Activated CD8-positive, alpha-beta memory T cell treated with anti-CD3 and anti-CD28 coated beads for 1 hour (primary cell): ENCODE data around the gene AATK.

ENCODE experiments used
- DNase-seq, 2 donors: peaks; one replicate each; pipeline ENCODE4 v3.0.0-alpha.2; 2020; ENCODE audit warnings: low read depth in 1 of 2; ENCODE audit errors: extremely low read depth in 1 of 2

Gene AATK

GRCh38 chr17:81166033-81166492, at the start of gene AATK:
AATK (minus strand) TSS chr17:81166221; CDS start chr17:81165992, 229 bp downstream.
- no peak for DNase-seq

DNA sequence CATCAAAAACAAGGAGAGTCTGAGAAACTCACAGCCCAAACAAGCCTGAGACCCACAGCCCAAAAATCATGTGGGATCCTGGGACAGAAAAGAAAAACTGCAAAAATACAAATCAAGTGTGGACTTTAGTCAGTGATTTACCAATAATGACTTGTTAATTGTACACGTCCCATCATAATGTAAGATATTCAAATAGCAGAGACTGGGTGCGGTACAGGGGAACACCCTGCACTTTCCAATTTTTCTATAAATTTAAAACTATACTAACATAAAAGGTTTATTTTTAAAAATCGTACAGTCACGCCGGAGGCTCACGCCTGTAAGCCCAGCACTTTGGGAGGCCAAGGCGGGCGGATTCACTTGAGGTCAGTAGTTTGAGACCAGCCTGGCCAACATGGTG, 48.0 kb upstream of the AATK start:
- DNase-seq = no peak

DNA sequence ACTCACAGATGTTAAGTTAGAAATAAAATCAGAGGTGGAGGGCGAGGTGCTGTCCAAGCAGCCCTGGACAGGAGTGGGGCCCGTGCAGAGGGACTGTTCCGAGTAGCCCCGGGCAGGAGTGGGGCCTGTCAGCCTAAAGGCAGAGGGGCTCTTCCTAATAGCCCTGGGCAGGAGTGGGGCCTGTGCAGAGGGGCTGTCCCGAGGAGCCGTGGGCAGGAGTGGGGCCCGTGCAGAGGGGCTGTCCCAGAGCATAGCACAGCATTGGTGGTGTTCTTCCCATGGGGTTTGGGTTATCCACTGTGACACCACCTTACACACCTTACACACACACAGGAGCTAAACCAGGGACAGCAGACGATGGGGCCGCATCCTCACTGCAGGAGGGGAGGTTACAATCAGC, 46.3 kb upstream of the AATK start:
- no peak for DNase-seq

- DNase-seq = no peak
Observed at GRCh38 chr17:81210868-81211267, 44.8 kb upstream of the AATK start.

- no peak for DNase-seq
Observed at GRCh38 chr17:81210466-81210865, 44.4 kb upstream of the AATK start.

- DNase-seq = no peak
Observed at GRCh38 chr17:81209141-81209540, 43.1 kb upstream of the AATK start.

DNA sequence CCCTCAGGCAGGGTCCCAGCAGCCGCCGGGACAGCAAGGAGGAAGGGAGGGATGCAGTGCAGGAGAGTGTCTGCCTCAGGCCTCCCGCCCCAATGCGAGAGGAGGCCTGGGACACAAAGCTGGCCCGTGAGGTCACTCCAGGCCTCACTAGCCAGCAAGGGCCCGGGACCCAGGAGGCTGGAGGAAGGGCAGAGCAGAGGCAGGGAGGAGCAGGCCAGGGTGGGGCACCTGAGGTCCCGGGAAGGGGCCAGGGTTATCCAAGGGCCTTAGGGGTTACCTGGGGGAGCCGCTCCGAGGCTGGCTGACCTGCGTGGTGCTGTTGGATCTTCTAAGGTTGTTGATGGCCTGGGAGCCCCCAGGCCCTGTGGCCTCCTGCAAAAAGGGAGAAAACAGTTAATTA, 42.6 kb upstream of the AATK start:
- DNase-seq = no peak

DNA sequence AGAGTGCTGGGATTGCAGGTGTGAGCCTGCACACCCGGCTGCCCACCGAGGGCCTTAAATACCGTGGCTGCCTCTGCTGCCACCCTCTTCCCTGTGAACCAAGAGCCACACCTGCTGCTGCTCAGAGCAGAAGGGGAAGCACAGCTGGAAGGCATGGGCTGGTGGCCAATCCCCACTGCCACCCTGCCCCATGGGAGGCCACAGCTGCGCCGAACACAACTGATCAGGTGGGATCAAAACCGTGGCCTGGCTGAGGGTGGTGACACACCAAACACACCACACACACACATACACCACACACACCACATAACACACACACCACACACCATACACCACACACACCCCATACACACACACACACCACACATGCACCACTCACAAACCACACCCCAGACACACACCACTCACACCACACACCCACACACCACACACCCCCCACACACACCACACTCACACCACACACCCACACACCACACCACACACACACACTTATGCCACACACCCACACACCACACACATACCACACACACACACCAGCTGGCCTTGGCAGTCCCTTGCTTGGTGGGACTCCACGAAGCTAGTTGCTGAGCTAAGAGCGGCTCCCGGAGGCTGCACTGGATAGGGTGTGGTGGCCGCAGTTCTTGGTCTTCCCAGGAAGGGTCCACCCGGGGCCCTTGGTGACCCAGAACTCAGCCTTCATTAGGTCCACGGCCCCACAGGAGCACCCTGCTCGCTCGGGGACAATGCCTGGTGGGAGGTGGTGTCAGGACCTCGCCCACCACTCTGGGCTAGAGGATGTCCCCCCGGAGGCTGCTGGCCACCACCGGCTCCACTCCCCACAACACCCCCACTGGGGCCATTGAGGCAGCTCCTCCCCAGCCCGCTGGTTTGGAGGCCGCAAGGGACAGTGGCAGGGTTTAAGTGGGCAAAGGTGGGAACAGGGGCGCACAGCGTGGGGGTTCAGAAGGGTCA, 41.9 kb upstream of the AATK start:
- DNase-seq = no peak

GRCh38 chr17:81206657-81207056, 40.6 kb upstream of the AATK start:
- DNase-seq = no peak

GRCh38 chr17:81206166-81206565, 40.1 kb upstream of the AATK start:
- no peak for DNase-seq

DNA sequence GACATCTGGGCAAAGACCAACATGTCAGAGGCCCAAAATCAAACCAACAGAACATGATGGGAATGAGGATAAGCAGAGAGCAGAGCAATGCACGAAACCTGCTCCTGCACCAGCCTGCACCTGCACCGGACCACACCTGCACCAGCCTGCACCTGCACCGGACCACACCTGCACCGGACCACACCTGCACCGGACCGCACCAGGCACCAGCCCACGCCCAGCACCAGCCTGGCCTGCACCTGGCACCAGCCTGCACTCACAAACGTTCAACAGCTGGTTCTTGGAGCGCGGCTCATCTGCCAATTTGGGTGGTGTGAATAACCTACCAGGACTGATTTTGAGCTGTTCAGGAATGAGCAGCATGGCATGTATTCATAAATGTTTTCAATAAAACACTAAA, 38.6 kb upstream of the AATK start:
- no peak for DNase-seq

- DNase-seq = no peak
Observed at GRCh38 chr17:81203136-81203535, 37.1 kb upstream of the AATK start.

- no peak for DNase-seq
Observed at GRCh38 chr17:81202318-81202717, 36.3 kb upstream of the AATK start.

DNA sequence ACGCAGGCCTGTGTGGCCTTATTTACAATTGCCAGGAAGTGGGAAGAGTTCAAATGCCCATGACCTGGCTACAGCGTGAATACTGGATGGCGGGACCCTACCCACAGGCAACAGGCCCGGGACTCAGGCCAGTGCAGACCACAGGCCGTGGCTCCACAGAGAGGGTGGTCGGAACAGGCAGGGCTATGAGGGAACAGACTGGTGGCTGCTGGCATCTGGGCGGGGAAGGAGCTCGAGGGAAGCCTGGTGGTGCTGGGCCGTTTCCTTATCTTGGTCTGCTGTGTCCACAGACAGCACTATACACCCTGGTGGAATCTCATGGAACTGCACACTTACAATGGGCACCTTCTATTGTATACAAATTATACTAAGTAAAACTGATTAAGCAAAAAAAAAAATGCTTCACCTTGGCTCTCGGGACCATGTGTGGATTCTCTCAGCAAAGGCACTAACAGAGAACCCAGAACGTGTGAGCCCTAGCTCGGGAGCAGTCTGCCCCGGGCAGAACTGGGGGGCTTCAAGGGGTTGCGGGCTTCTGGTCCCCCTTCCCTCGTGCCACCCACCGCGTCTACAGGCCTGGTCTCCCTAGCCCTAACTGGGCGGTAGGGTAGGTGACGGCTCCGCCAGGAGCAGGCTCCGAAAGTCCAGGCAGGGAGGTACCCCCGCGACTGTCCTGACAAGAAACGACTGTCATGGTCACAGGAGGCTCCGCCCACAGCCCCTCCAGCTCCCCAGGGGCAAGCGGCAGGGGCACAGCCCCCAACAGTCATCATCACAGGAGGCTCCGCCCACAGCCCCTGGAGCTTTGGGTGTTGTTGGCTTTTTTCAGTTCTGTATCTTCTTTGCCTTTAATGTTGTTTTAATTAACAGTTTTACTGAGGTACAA, 34.9 kb upstream of the AATK start:
- no peak for DNase-seq

- DNase-seq = no peak
Observed at GRCh38 chr17:81200201-81200600, 34.2 kb upstream of the AATK start.

DNA sequence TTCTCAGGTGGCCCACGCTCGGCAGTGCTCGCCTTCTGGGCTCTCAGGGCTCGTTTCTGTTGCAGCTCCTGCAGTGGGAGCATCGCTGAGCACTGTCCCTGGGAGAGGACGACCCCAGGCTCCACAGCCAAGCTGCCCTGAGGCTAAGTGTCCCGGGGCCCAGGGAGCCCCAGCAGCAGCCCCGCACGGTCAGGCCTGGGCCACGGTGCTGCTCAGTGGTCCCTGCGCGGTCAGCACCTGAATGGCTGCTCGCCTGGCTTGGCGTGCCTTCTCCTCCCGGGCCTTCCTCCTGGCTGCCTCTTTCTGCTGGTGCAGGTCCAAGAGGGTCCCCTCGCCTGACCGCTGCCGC, 33.4 kb upstream of the AATK start:
- DNase-seq = no peak

DNA sequence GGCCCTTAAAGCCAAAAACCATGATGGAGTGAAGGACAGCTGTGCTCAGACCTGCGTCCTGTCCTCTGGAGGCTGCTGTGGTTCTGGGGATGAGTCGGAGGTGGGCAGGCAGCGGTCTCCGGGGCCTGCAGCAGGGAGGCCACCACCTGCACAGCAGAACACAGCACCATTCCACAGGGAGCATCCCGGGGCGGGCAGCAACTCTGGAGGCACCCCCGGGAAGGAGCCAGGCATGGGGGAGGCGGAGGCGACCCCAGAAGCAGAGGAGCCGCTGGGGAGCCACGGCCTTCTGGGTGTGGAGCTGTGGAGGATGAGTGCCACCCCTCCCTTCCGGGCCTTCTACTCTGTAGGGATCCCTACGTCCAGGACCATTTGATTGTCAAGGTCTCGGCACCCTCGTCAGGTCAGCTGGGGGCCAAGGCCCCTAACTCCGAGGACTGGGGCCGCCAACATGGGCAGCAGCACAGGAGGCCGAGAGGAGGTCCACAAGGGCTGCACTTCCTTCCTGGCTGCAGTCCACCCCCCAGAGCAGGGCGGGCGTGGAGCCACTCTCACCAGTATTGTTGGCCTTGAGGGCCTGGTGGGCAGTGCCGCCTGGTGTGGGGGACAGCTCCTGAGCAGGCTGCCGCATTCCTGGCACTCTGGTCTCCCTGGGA, 32.9 kb upstream of the AATK start:
- no peak for DNase-seq

DNA sequence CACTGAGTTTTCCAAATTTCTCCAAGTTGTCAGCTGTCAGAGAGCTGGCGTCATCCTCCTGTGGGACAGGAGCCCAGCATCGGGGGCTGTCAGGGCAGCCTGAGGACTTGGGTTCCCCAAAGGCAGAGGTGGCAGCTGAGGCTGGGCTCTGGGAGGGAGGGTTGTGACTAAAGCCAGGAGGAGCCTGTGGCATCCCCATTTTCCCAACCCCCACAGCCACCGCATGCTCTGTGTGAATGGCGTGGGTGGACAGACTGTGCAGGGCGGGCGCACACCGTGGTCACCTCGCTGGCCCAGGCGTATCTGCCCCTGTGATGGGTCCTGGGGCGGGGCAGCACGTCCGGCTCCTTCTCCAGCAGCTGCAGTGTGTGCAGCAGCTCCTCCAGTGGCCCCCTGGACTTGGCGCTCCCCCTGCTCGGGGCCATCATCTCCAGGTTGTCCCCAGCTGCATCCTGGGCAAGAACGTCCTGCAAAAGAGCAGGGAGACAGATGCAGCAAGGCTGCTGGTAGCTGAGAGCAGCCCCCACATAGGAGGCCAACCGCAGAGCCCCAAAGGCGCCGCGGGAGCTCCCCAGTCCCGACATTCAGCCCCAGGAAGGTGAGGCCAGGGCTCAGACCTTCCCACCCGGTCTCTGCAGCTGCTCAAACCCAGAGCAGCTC, 31.9 kb upstream of the AATK start:
- no peak for DNase-seq

DNA sequence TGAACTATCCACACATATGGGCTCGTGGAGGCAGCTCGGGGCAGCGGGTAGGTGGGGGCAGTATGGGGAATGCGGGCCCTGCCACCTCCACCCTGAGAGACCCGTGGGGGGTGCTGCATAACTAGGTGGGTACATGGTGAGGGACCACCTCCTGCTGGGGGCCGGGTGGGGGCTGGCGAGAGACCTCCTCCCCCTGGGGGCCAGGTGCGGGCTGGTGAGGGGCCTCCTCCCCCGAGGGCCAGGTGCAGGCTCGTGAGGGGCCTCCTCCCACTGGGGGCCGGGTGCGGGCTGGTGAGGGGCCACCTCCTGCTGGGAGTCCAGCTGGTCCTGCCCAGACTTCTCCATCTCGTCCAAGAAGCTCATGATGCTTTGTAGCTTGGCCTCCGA, 31.4 kb upstream of the AATK start:
- no peak for DNase-seq

- no peak for DNase-seq
Observed at GRCh38 chr17:81196505-81197408, 30.7 kb upstream of the AATK start.
